Omental fat pad (tissue), 4 donors: ENCODE measurements around the gene RHCG. TPM values are rescaled to one million over a fixed set of nuclear protein-coding genes. Genes with fewer than 3 reads are reported as not detected.

Experiments used
- ATAC-seq: fragments of 150-250 bp; one replicate; pipeline ENCODE4 v1.9.1; 2016; ENCODE audit warnings: mild to moderate bottlenecking, moderate library complexity; ENCODE audit not compliant: low FRiP score
- DNase-seq: peaks from one replicate; pipeline ENCODE4 v3.0.0-alpha.2; 2019; ENCODE audit warnings: low spot score
- CTCF ChIP-seq, 3 donors: fragments of 450-650 bp; IDR thresholded peaks; one replicate each; pipeline ENCODE4 v1.5.1; 2016 to 2017; ENCODE audit warnings: antibody characterized with exemption in 3 of 3, mild to moderate bottlenecking in 3 of 3, moderate library complexity in 2 of 3
- total RNA-seq, 4 donors: library from RNA; depleted of rRNA; stranded (reverse); fragments of >200 nt; gene quantifications; one replicate each; pipeline ENCODE4 v1.1.0, GENCODE V29; 2016

The RHCG gene
- total RNA-seq, 4 donors from 2014 or later: 0.46 to 15.5 TPM; not detected in 2

- TF ChIP-seq CTCF (IDR thresholded peaks at IDR 0.05): no peak
- no peak for ATAC-seq
- DNase-seq: no peak
These were observed 34.0 kb downstream of the RHCG start for GRCh38 chr15:89462198-89462912.

- TF ChIP-seq CTCF (IDR thresholded peaks at IDR 0.05): no peak
- ATAC-seq (no peak), DNase-seq (no peak)
These were observed 35.0 kb downstream of the RHCG start for GRCh38 chr15:89461386-89461785.

GRCh38 chr15:89460048-89460447 lies 36.3 kb downstream of the RHCG start:
- ATAC-seq (no peak), DNase-seq (no peak)
- no peak for TF ChIP-seq CTCF (IDR thresholded peaks at IDR 0.05)

- no peak for TF ChIP-seq CTCF (IDR thresholded peaks at IDR 0.05)
- DNase-seq: no peak
- no peak for ATAC-seq
These were observed 36.9 kb downstream of the RHCG start for GRCh38 chr15:89459271-89460038.

GRCh38 chr15:89458440-89458839 lies 37.9 kb downstream of the RHCG start:
- DNase-seq: no peak
- no peak for ATAC-seq

GRCh38 chr15:89457086-89457485 lies 39.3 kb downstream of the RHCG start:
- no peak for DNase-seq
- TF ChIP-seq CTCF (IDR thresholded peaks at IDR 0.05): no peak
- ATAC-seq: no peak

More at GRCh38 chr15:89458440-89458839, 37.9 kb downstream of the RHCG start:
- TF ChIP-seq CTCF (IDR thresholded peaks at IDR 0.05): no peak
